Hepatocyte (in vitro differentiated cells): ENCODE measurements around the gene LILRA6.
"Not testable (repeated sequence)": the region's sequence is repeated elsewhere in the genome, so short reads cannot be mapped to it uniquely, and the experiment has no call there.

Experiments used
- CTCF ChIP-seq: fragments of 200-600 bp; sonication (generic); IDR thresholded peaks from 2 replicates; pipeline ENCODE4 v1.5.1; 2016; ENCODE audit warnings: antibody characterized with exemption, mild to moderate bottlenecking; ENCODE audit not compliant: poor library complexity
- EZH2 ChIP-seq: fragments of 200-600 bp; sonication (generic); IDR thresholded peaks from 2 replicates; pipeline ENCODE4 v1.6.1; 2016; ENCODE audit warnings: antibody characterized with exemption, mild to moderate bottlenecking, borderline replicate concordance

GRCh38 chr19:54285427-54286056 lies 43.0 kb upstream of the LILRA6 start:
- TF ChIP-seq CTCF, EZH2: not testable (repeated sequence)
